DMS53 (cell line): ENCODE results near the gene MAP3K4.

Source experiments
- DNase-seq: peaks from one replicate; lab custom pipeline; 2025; lab: John Stamatoyannopoulos, UW

MAP3K4 gene

GRCh38 chr6:161041274-161041673 is 49.7 kb downstream of the MAP3K4 start:
- no peak for DNase-seq

DNA sequence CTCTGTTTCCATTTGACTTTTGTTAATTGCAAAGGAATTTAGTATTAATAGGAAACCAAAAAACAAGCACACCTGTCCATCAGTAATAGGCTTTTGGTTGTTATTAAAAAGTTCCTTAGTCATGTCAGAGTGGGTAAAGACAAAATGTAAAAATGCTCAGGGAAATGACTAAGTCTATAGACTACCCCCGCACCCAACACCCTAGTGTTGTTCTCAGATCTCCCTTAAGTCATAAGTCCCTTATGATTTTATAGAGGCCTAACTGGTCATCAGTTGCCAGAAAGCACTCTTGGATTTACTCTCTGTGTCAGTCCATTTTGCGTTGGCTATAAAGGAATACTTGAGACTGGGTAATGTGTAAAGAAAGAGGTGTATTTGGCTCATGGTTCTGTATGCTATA is 52.8 kb downstream of the MAP3K4 start:
- DNase-seq = no peak

DNA sequence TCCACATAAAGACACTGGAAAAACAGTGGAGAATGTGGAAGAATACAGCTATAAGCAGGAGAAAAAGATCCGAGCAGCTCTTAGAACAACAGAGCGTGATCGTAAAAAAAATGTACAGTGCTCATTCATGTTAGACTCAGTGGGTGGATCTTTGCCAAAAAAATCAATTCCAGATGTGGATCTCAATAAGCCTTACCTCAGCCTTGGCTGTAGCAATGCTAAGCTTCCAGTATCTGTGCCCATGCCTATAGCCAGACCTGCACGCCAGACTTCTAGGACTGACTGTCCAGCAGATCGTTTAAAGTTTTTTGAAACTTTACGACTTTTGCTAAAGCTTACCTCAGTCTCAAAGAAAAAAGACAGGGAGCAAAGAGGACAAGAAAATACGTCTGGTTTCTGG is 57.1 kb downstream of the MAP3K4 start:
- DNase-seq = no peak

GRCh38 chr6:161050134-161050765 is 58.7 kb downstream of the MAP3K4 start:
- DNase-seq = no peak

DNA sequence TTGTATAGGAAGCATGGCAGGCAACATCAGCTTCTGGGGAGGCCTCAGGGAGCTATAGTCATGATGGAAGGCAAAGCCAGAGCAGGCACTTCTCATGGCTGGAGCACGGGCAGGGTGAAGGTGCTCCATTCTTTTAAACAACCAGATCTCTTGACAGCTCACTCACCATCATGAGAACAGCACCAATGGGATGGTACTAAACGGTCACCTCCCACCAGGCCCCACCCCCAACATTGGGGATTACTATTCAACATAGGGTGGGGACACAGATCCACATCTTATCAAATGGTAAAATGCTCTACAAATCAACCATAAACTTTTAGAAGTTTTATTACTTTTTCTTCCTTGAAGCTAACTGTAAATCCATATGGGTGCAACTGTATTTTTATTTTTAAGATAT is 61.5 kb downstream of the MAP3K4 start:
- DNase-seq = no peak

- DNase-seq = no peak
Observed at GRCh38 chr6:161054876-161055275, 63.3 kb downstream of the MAP3K4 start.

DNA sequence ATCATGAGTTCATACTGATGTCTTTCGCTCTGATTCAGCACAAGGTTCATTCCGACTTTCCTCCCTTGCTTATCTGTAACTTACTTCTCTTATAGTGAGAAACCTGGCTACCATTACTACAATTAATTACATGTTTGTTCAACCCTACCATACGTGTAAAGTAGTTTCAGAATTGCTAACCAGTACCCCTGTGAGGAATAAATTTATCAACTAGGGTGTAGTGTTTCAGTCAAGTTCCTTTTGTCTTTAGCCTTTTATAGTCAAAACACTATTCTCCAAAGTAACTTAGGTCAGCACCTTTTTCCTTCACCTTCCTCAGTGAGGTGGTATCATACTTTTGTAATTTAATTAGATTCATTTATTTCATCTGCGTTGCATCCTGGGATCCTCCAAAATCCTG is 64.9 kb downstream of the MAP3K4 start:
- DNase-seq = no peak

DNA sequence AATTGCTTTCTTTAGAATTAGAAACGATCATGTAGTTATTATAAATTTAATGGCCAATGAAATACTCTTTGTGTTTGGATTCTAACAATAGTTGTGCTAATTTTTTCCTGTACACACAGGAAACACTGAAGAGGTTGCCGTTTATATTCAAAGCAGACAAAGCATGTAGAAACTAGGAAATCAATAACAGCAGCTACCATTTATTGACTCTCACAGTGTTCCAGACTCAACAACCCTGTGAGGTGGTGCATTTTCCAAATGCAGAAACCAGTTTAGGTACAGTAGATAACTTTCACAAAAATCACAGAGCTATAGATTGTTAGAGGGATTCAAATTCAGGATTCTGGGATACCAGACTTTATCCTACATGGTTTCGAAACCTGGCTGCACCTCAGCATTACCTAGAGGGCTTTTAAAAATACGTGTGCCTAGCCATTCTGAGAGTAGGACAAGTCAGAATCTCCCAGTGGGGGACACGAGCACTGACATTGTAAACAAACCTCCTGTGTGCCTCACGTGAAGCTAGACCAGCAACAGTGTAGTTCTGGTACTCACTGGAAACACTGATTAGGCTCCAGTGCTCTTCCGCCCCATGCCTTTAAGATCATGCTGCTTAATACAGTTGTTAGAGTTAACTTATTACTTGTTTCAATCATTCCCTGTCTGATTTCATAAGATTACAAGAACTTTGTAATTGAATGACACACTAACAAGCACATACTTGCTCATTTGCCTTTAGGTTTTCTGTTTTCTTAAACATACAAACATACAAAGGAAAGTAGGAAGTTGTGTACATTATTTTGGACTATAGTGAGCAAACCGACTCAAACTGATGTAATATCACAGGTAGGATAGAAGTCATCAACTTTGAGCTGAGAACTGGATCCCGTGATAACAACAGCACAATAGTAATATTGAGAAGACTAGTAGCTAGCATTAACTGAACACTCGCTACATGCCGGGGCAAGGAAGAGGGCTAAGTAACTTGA is 65.8 kb downstream of the MAP3K4 start:
- DNase-seq = no peak

DNA sequence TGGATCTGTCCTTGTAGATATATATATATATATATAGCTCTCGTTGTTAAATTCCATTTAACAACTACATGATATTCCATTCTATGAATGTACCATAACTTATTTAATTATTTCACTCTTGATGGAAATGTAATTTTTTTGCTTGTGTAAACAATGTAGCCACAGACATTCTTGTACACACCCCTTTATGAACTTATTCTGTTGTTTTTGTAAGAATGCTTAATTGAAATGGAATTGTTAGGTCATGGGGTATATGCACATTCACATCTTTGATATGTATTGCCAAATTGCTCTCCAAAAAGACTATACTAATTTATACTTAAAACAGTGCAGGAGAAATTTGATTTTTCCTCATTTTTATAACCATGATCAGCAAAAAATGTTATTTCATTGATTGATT is 67.2 kb downstream of the MAP3K4 start:
- DNase-seq = no peak

GRCh38 chr6:161061576-161061975 is 70.0 kb downstream of the MAP3K4 start:
- no peak for DNase-seq

- no peak for DNase-seq
Observed at GRCh38 chr6:161064915-161065314, 73.3 kb downstream of the MAP3K4 start.

DNA sequence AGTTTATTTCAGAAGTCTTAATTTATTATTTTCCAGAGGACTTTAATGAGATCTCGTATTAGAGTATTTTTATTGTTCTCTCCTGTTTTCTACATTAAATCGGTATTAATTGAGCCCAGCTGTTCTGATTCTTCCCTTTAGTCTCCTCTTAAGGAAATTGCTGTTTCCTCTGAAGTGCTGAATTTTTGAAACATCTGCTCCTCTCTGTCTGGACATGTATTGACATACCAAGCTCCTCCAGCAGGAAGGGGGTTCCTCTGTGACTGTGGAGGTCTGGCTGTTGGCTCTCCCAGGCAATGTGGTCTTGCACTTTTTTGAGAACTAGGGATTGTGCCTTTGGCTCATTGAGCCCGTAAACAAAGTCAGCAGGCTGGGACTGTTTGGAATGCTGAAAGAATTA is 74.9 kb downstream of the MAP3K4 start:
- no peak for DNase-seq

GRCh38 chr6:161067749-161068148 is 76.2 kb downstream of the MAP3K4 start:
- DNase-seq = no peak

DNA sequence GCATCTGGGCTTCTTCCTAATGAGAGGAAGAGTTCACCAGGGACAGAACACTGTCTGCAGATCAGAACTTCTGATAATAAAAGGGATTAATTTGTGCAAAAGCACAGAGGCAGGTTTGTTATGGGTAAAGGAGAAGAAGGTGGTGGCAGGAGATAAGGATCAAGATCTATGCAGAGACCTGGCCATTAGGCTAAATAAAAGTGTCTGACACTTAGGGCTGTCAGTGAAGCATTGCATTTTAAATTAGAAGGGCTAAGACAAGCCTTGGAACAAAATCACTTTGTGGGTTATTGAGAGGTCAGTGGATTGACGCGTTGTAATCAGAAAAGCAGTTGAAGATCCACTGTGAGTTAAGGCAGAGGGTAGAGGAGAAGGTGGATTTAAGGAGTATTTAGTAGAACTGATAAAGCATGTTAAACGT is 76.8 kb downstream of the MAP3K4 start:
- no peak for DNase-seq

- DNase-seq = no peak
Observed at GRCh38 chr6:161073930-161074329, 82.4 kb downstream of the MAP3K4 start.

DNA sequence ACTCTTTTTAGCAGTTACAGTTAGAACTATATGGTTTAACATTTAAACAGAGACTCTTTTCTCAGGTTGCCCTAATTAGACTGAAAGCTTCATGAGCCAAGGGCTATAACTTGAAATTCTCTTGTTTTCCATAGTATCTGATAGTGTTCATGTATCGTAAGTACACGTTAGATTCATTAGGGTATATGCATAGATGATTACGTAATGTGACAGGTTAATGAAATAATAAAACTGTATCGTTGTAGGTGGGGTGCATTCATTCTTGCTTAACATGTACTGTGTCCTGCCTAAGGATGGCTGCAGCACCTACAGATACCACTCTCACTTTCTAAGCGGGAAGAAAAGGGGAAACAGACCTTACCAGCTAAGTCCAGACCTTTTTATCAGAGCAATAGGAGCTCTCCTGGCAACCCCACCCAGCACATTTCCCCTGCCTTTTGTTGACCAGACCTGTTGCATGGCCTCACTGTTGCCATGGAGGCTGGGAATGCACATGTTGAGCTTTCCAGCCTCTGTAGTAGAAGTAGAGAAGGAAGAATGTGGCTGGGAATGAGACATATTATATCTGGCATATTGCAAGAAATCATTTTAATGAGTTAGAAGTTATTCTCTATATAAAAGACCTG is 83.0 kb downstream of the MAP3K4 start:
- no peak for DNase-seq

GRCh38 chr6:161076181-161076677 is 84.7 kb downstream of the MAP3K4 start:
- DNase-seq = no peak

- DNase-seq = no peak
Observed at GRCh38 chr6:161079566-161080262, 88.1 kb downstream of the MAP3K4 start.

DNA sequence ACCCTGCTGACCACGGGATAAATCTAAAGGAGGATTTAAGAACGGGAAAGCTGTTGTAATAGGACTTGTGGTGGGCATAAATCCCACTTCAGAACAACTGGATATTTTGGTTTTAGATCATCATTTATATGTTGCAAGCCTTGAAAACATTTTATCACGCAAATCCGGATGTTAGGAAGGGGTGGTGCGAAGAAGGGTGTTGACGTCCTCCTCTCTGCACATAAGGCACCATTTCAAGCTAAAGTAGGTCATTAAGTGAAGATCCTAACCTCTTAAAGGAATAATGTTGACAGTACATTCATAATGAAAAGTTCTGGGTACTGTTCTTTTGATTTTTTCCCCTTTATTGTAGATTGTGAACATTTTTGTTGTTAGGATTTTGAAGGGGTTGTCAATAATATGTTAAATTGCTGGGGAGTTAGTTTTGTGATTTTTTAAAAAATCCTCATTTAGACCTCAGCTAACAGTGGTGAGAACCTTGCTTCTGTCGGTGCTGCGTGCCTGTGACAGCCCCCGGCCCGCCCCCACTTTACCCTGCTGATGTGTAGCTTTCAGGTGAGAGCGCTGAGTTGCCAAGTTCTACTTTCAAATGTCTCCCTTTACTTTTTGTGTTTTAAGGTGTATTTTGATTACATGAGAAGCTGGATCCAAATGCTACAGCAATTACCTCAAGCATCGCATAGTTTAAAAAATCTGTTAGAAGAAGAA is 88.8 kb downstream of the MAP3K4 start:
- DNase-seq = no peak

GRCh38 chr6:161082215-161082614 is 90.6 kb downstream of the MAP3K4 start:
- no peak for DNase-seq

- DNase-seq = no peak
Observed at GRCh38 chr6:161085246-161085645, 93.7 kb downstream of the MAP3K4 start.
